ENCODE data around the gene LRRC57. TPM values are rescaled to one million over a fixed set of nuclear protein-coding genes. Genes with fewer than 3 reads are reported as not detected.

The LRRC57 gene
- total and polyA plus RNA-seq, 2 of the 13 experiments (the other 11 are each of a cell fraction or from before 2014, with no cell fraction given): 5.8 to 14.8 TPM

DNA sequence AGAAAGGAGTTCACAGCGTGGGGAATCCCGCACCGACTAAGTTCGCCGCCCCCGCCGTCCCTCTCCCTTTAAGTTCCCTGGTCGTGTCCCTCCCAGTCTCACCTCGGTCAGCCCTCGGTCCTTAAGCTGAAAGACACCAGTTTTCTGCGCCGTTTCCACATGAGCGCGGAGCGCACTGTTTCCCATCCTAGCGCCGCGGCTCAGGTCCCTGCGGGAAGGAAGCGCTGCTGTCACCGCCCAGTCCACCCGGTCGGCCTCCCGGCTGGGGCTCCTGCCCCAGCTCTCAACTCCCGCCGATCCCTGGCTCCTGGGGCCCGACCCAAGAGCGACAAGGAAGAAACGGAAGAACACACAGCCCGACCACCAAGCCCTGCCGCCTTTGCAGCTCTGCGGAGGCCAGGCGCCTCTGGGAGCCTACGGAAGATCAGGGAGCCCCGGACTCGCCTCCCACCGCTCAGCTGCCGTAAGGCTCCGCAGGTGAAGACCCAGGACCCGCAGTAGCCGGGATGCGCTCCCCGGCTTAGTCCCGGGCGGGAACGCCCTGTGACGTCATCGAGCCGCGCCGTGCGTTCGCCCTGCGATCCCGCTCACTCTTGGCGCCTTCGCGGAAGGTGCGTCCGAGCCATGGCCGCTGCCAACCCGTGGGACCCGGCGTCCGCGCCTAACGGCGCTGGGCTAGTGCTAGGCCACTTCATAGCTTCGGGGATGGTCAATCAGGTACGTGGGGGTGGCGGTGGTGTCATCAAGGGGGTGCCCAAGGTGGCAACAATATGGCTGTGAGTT is at the start of gene LRRC57, which contains the start of gene HAUS2 (continued):
- TF ChIP-seq ARNTL (CRISPR knock-in tag; IDR thresholded peaks at IDR 0.05): peak; percentile 72; the same call in 1 of the 2 replicates
- TF ChIP-seq, protein P1, sequence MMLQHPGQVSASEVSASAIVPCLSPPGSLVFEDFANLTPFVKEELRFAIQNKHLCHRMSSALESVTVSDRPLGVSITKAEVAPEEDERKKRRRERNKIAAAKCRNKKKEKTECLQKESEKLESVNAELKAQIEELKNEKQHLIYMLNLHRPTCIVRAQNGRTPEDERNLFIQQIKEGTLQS (CRISPR knock-in tag; IDR thresholded peaks at IDR 0.05): peak; percentile 81
- TF ChIP-seq, protein P2, sequence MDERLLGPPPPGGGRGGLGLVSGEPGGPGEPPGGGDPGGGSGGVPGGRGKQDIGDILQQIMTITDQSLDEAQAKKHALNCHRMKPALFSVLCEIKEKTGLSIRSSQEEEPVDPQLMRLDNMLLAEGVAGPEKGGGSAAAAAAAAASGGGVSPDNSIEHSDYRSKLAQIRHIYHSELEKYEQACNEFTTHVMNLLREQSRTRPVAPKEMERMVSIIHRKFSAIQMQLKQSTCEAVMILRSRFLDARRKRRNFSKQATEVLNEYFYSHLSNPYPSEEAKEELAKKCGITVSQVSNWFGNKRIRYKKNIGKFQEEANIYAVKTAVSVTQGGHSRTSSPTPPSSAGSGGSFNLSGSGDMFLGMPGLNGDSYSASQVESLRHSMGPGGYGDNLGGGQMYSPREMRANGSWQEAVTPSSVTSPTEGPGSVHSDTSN (CRISPR knock-in tag; IDR thresholded peaks at IDR 0.05): no peak
- no peak for TF ChIP-seq CEBPB (IDR thresholded peaks at IDR 0.05; ENCODE audit: borderline replicate concordance, low read depth, low read length)
- TF ChIP-seq, protein P3, sequence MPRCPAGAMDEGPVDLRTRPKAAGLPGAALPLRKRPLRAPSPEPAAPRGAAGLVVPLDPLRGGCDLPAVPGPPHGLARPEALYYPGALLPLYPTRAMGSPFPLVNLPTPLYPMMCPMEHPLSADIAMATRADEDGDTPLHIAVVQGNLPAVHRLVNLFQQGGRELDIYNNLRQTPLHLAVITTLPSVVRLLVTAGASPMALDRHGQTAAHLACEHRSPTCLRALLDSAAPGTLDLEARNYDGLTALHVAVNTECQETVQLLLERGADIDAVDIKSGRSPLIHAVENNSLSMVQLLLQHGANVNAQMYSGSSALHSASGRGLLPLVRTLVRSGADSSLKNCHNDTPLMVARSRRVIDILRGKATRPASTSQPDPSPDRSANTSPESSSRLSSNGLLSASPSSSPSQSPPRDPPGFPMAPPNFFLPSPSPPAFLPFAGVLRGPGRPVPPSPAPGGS (CRISPR knock-in tag; IDR thresholded peaks at IDR 0.05): no peak; the same call in 1 of the 2 replicates
- no peak for TF ChIP-seq ZNF136 (CRISPR knock-in tag; IDR thresholded peaks at IDR 0.05; ENCODE audit: low read depth)
- no peak for TF ChIP-seq ZNF260 (CRISPR knock-in tag; IDR thresholded peaks at IDR 0.05; ENCODE audit: borderline replicate concordance, low read depth)
- peak; percentile 47; the same call in 1 of the 2 replicates for TF ChIP-seq PHF21A (CRISPR knock-in tag; IDR thresholded peaks at IDR 0.05)
- TF ChIP-seq ZNF225 (CRISPR knock-in tag; IDR thresholded peaks at IDR 0.05): peak; percentile 42; the same call in 1 of the 2 replicates
- TF ChIP-seq, protein P4, sequence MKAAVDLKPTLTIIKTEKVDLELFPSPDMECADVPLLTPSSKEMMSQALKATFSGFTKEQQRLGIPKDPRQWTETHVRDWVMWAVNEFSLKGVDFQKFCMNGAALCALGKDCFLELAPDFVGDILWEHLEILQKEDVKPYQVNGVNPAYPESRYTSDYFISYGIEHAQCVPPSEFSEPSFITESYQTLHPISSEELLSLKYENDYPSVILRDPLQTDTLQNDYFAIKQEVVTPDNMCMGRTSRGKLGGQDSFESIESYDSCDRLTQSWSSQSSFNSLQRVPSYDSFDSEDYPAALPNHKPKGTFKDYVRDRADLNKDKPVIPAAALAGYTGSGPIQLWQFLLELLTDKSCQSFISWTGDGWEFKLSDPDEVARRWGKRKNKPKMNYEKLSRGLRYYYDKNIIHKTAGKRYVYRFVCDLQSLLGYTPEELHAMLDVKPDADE (CRISPR knock-in tag; IDR thresholded peaks at IDR 0.05): no peak
- TF ChIP-seq, protein P5, sequence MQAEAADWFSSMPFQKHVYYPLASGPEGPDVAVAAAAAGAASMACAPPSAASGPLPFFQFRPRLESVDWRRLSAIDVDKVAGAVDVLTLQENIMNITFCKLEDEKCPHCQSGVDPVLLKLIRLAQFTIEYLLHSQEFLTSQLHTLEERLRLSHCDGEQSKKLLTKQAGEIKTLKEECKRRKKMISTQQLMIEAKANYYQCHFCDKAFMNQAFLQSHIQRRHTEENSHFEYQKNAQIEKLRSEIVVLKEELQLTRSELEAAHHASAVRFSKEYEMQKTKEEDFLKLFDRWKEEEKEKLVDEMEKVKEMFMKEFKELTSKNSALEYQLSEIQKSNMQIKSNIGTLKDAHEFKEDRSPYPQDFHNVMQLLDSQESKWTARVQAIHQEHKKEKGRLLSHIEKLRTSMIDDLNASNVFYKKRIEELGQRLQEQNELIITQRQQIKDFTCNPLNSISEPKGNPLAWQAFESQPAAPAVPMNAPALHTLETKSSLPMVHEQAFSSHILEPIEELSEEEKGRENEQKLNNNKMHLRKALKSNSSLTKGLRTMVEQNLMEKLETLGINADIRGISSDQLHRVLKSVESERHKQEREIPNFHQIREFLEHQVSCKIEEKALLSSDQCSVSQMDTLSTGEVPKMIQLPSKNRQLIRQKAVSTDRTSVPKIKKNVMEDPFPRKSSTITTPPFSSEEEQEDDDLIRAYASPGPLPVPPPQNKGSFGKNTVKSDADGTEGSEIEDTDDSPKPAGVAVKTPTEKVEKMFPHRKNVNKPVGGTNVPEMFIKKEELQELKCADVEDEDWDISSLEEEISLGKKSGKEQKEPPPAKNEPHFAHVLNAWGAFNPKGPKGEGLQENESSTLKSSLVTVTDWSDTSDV (CRISPR knock-in tag; IDR thresholded peaks at IDR 0.05): no peak
- TF ChIP-seq CREB1 (IDR thresholded peaks at IDR 0.05): peak; percentile 100
- peak; percentile 99 for TF ChIP-seq CREB1 (CRISPR knock-in tag; IDR thresholded peaks at IDR 0.05)
- TF ChIP-seq ATRX (CRISPR knock-in tag; IDR thresholded peaks at IDR 0.05; ENCODE audit: borderline replicate concordance): no peak
- TF ChIP-seq ZNF34 (CRISPR knock-in tag; IDR thresholded peaks at IDR 0.05; ENCODE audit: borderline replicate concordance): no peak
- no peak for TF ChIP-seq ZNF205 (CRISPR knock-in tag; IDR thresholded peaks at IDR 0.05)
- TF ChIP-seq DNMT1 (CRISPR knock-in tag; IDR thresholded peaks at IDR 0.05): peak; percentile 69; the same call in 1 of the 2 replicates
- TF ChIP-seq PITX1 (CRISPR knock-in tag; IDR thresholded peaks at IDR 0.05): peak; percentile 91
- TF ChIP-seq ZFP82 (CRISPR knock-in tag; IDR thresholded peaks at IDR 0.05; ENCODE audit: borderline replicate concordance): no peak
- no peak for TF ChIP-seq ZSCAN29 (CRISPR knock-in tag; conservative IDR thresholded peaks at IDR 0.05)
- TF ChIP-seq ZNF644 (CRISPR knock-in tag; IDR thresholded peaks at IDR 0.05; ENCODE audit: low read depth): no peak

Data from HepG2 (cell line).